ENCODE data around the gene FANCE. TPM values are rescaled to one million over a fixed set of nuclear protein-coding genes. Genes with fewer than 3 reads are reported as not detected.

The FANCE gene
- polyA plus RNA-seq, 1 donor (not counting 4 experiments of a cell fraction or from before 2014, with no cell fraction given): 6.4 TPM

GRCh38 chr6:35474131-35474941 is 22.2 kb downstream of the FANCE start:
- dilution Hi-C loops (cut with MboI; ENCODE audit: extremely low pct_ligation_motif_present, low sequenced_read_pairs): no loop called here
- no peak overlapping the region for H3K27ac ChIP-seq (ENCODE audit: control insufficient read depth, insufficient read depth, low read length)

GRCh38 chr6:35474942-35475570 is 22.9 kb downstream of the FANCE start:
- Histone ChIP-seq H3K36me3 (ENCODE audit: control insufficient read depth in 2 of 2, extremely low read depth in 1 of 2, insufficient read depth in 2 of 2, low read length in 2 of 2) (peaks cover 16 to 48% of the 10 kb centered on the region in 2 experiments), H3K9me1 (ENCODE audit: control insufficient read depth, extremely low read depth, insufficient read depth, low read length) (peaks cover 3% of the 10 kb centered on the region), H3K4me2 (ENCODE audit: control insufficient read depth, extremely low read depth, insufficient read depth, low read depth, low read length) (no peak overlapping the region), H3K27ac (ENCODE audit: control insufficient read depth, insufficient read depth, low read length) (no peak overlapping the region), H3K27me3 (ENCODE audit: control insufficient read depth, extremely low read depth, insufficient read depth, low read length) (no peaks in the 10 kb centered on the region), H2AFZ (ENCODE audit: control insufficient read depth, low read length) (no peak overlapping the region), H3K4me3 (ENCODE audit: control insufficient read depth in 2 of 3, extremely low read depth in 1 of 3, insufficient read depth in 2 of 3, low read depth in 1 of 3, low read length in 3 of 3) (no peak overlapping the region), H3K9me3 (ENCODE audit: control insufficient read depth, low read depth, low read length) (no peaks in the 10 kb centered on the region), H3K9ac (ENCODE audit: control insufficient read depth, extremely low read depth, insufficient read depth, low read length) (no peak overlapping the region), H3K4me1 (ENCODE audit: control insufficient read depth, extremely low read depth, insufficient read depth, low read length) (peaks cover 8% of the 10 kb centered on the region), H3K79me2 (ENCODE audit: control insufficient read depth, insufficient read depth, low read length) (peaks cover 10% of the 10 kb centered on the region), H4K20me1 (ENCODE audit: control insufficient read depth, extremely low read depth, insufficient read depth, low read length) (peaks cover 27% of the 10 kb centered on the region)
- dilution Hi-C loops (cut with MboI; ENCODE audit: extremely low pct_ligation_motif_present, low sequenced_read_pairs): no loop called here
- no peak for DNase-seq (ENCODE audit: low read depth, low spot score)
- no peak for FAIRE-seq
- TF ChIP-seq CTCF (optimal IDR thresholded peaks at IDR 0.05 in 1 of 3, IDR thresholded peaks at IDR 0.05 in 1 of 3, conservative IDR thresholded peaks at IDR 0.05 in 1 of 3; ENCODE audit: extremely low read depth in 1 of 3, insufficient read depth in 2 of 3, low read length in 3 of 3): no peak
- no peak for TF ChIP-seq EZH2 (IDR thresholded peaks at IDR 0.05; ENCODE audit: low read length)

More at GRCh38 chr6:35474131-35474941, 22.2 kb downstream of the FANCE start:
- no peak for TF ChIP-seq CTCF (optimal IDR thresholded peaks at IDR 0.05 in 1 of 3, IDR thresholded peaks at IDR 0.05 in 1 of 3, conservative IDR thresholded peaks at IDR 0.05 in 1 of 3; ENCODE audit: extremely low read depth in 1 of 3, insufficient read depth in 2 of 3, low read length in 3 of 3)
- TF ChIP-seq EZH2 (IDR thresholded peaks at IDR 0.05; ENCODE audit: low read length): no peak
- H3K4me2 ChIP-seq (ENCODE audit: control insufficient read depth, extremely low read depth, insufficient read depth, low read depth, low read length): no peak overlapping the region
- peaks cover 3% of the 10 kb centered on the region for H3K9me1 ChIP-seq (ENCODE audit: control insufficient read depth, extremely low read depth, insufficient read depth, low read length)
- peaks cover 35% of the 10 kb centered on the region for H4K20me1 ChIP-seq (ENCODE audit: control insufficient read depth, extremely low read depth, insufficient read depth, low read length)
- no peaks in the 10 kb centered on the region for H3K27me3 ChIP-seq (ENCODE audit: control insufficient read depth, extremely low read depth, insufficient read depth, low read length)
- no peaks in the 10 kb centered on the region for H3K9me3 ChIP-seq (ENCODE audit: control insufficient read depth, low read depth, low read length)
- no peak overlapping the region for H2AFZ ChIP-seq (ENCODE audit: control insufficient read depth, low read length)
- DNase-seq (ENCODE audit: low read depth, low spot score) (no peak), FAIRE-seq (no peak)
- peaks cover 8% of the 10 kb centered on the region for H3K4me1 ChIP-seq (ENCODE audit: control insufficient read depth, extremely low read depth, insufficient read depth, low read length)
- no peak overlapping the region for H3K9ac ChIP-seq (ENCODE audit: control insufficient read depth, extremely low read depth, insufficient read depth, low read length)
- H3K4me3 ChIP-seq (ENCODE audit: control insufficient read depth in 2 of 3, extremely low read depth in 1 of 3, insufficient read depth in 2 of 3, low read depth in 1 of 3, low read length in 3 of 3): no peak overlapping the region
- peaks cover 18 to 49% of the 10 kb centered on the region in 2 experiments for H3K36me3 ChIP-seq (ENCODE audit: control insufficient read depth in 2 of 2, extremely low read depth in 1 of 2, insufficient read depth in 2 of 2, low read length in 2 of 2)
- peaks cover 17% of the 10 kb centered on the region for H3K79me2 ChIP-seq (ENCODE audit: control insufficient read depth, insufficient read depth, low read length)
